Mammary epithelial cell (primary cell): ENCODE data around the gene CACNA2D4.

Source experiments
- CTCF ChIP-seq, 2 donors: IDR thresholded peaks in 1 of 2; conservative IDR thresholded peaks in 1 of 2; 2 replicates each; pipeline ENCODE4 v1.5.1; 2011 to 2012; ENCODE audit warnings: inconsistent platforms in 2 of 2, low read length in 2 of 2, mild to moderate bottlenecking in 2 of 2, control low read depth in 1 of 2, low read depth in 1 of 2; ENCODE audit not compliant: insufficient read depth in 1 of 2; ENCODE audit errors: extremely low read depth in 1 of 2
- EZH2 ChIP-seq: IDR thresholded peaks from 2 replicates; pipeline ENCODE4 v1.6.1; 2012; ENCODE audit warnings: low read length, inconsistent platforms, borderline replicate concordance

- TF ChIP-seq EZH2 (no peak), CTCF (conservative IDR thresholded peaks at IDR 0.05 in 1 of 2, IDR thresholded peaks at IDR 0.05 in 1 of 2; ENCODE audit: extremely low read depth in 1 of 2, insufficient read depth in 1 of 2, low read depth in 1 of 2, low read length in 2 of 2) (no peak)
These were observed 87.2 kb downstream of the CACNA2D4 start for GRCh38 chr12:1830981-1831963.
